HG03558 (cell line): ENCODE measurements around the gene ROM1.
"Not testable (repeated sequence)": the region's sequence is repeated elsewhere in the genome, so short reads cannot be mapped to it uniquely, and the experiment has no call there.

ENCODE experiments used
- ATAC-seq: cut with Tn5 transposase; IDR thresholded peaks from one replicate; pipeline ENCODE4 v1.9.1; 2021; ENCODE audit warnings: moderate number of reproducible peaks; ENCODE audit not compliant: unreplicated experiment; ENCODE audit errors: extremely low read depth

The ROM1 gene

GRCh38 chr11:62647609-62648005 is 34.5 kb downstream of the ROM1 start:
- ATAC-seq, result no peak

- no peak for ATAC-seq
Measured at GRCh38 chr11:62648185-62648966, 35.3 kb downstream of the ROM1 start.

GRCh38 chr11:62648967-62649364 is 35.9 kb downstream of the ROM1 start:
- no peak for ATAC-seq

- no peak for ATAC-seq
Measured at GRCh38 chr11:62649486-62649885, 36.4 kb downstream of the ROM1 start.

- ATAC-seq, result not testable (repeated sequence)
Measured at GRCh38 chr11:62650283-62650682, 37.2 kb downstream of the ROM1 start.

- no peak for ATAC-seq
Measured at GRCh38 chr11:62652161-62653006, 39.3 kb downstream of the ROM1 start.

- ATAC-seq, result no peak
Measured at GRCh38 chr11:62654297-62654696, 41.2 kb downstream of the ROM1 start.

- no peak for ATAC-seq
Measured at GRCh38 chr11:62656796-62657429, 43.9 kb downstream of the ROM1 start.

GRCh38 chr11:62664405-62665074 is 51.5 kb downstream of the ROM1 start:
- no peak for ATAC-seq
